A549 (cell line): Measurements from ENCODE around the gene MYO5C. TPM values are rescaled to one million over a fixed set of nuclear protein-coding genes. Genes with fewer than 3 reads are reported as not detected.
A peak's percentile ranks its signal among the peaks of the same experiment; 100 is the strongest.

Experiments used
- ATAC-seq, 2 experiments: fragments of 200-7000 bp in 1 of 2; fragments of >200 bp in 1 of 2; cut with Nextera tagmentation in 1 of 2; cut with Tn5 transposase in 1 of 2; 3 replicates each; pipeline versions ENCODE4 v1.8.0 to v1.9.1; 2018 to 2020; ENCODE audit warnings: mild to moderate bottlenecking in 1 of 2, moderate library complexity in 1 of 2
- CTCF ChIA-PET: fragments of 300-600 bp; sonication (Branson Sonifier 250); formaldehyde crosslinking; extraction: SDS; loops from one replicate; lab custom pipeline; 2021; ENCODE audit warnings: antibody characterized with exemption, inconsistent platforms; lab: Yijun Ruan, JAX
- POLR2A ChIA-PET: fragments of 350-600 bp; formaldehyde crosslinking; extraction: SDS; loops from one replicate; lab custom pipeline; 2021; ENCODE audit warnings: antibody characterized with exemption, inconsistent platforms; lab: Yijun Ruan, JAX
- DNase-seq, 2 experiments: peaks; one replicate each; pipeline versions ENCODE4 v3.0.0 to v3.0.0-alpha.2; 2011 to 2016; ENCODE audit warnings: low read depth in 1 of 2, low spot score in 1 of 2
- FAIRE-seq: peaks from 2 replicates; lab custom pipeline; 2011; peaks lifted over from hg19 to GRCh38; lab: Jason Lieb, UNC
- H3K27ac ChIP-seq, 2 experiments: fragments of >200 bp; sonication (Bioruptor Twin); formaldehyde crosslinking; 3 replicates each; pipeline ENCODE4 v1.5.1; 2016 to 2017
- H3K4me1 ChIP-seq: fragments of >200 bp; sonication (Bioruptor Twin); formaldehyde crosslinking; 3 replicates; pipeline ENCODE4 v1.6.1; 2016
- H3K4me2 ChIP-seq: fragments of >200 bp; sonication (Bioruptor Twin); formaldehyde crosslinking; 3 replicates; pipeline ENCODE4 v1.6.1; 2016
- H3K4me3 ChIP-seq: fragments of >200 bp; sonication (Bioruptor Twin); formaldehyde crosslinking; 3 replicates; pipeline ENCODE4 v1.5.1; 2016
- H3K9me3 ChIP-seq: fragments of >200 bp; sonication (Bioruptor Twin); formaldehyde crosslinking; 3 replicates; pipeline ENCODE4 v1.6.1; 2016
- CBX8 ChIP-seq: fragments of 200-600 bp; sonication (generic); IDR thresholded peaks from 2 replicates; pipeline ENCODE4 v1.6.1; 2016
- CHD2 ChIP-seq: fragments of 150-350 bp; IDR thresholded peaks from 2 replicates; pipeline ENCODE4 v1.6.1; 2014; ENCODE audit warnings: low read length; ENCODE audit not compliant: partially characterized antibody
- CHD4 ChIP-seq: fragments of 200-600 bp; sonication (generic); IDR thresholded peaks from 2 replicates; pipeline ENCODE4 v1.6.1; 2016; ENCODE audit warnings: antibody characterized with exemption, mild to moderate bottlenecking, borderline replicate concordance
- EHF ChIP-seq: fragments of 250-450 bp; sonication (Bioruptor Pico); IDR thresholded peaks from 2 replicates; pipeline ENCODE4 v1.5.0; 2020; ENCODE audit warnings: mild to moderate bottlenecking
- ESRRA ChIP-seq: fragments of 150-350 bp; IDR thresholded peaks from 2 replicates; pipeline ENCODE4 v1.6.1; 2014; ENCODE audit warnings: mild to moderate bottlenecking, low read length, borderline replicate concordance
- FOSB ChIP-seq: fragments of 250-450 bp; sonication (Bioruptor Pico); IDR thresholded peaks from 2 replicates; pipeline ENCODE4 v1.5.0; 2020; ENCODE audit warnings: mild to moderate bottlenecking, moderate library complexity
- FOSL2 ChIP-seq, 2 experiments: fragments of 450-650 bp in 1 of 2; fragments of >200 bp in 1 of 2; sonication (Bioruptor Twin) in 1 of 2; formaldehyde crosslinking; IDR thresholded peaks; 2 replicates each; pipeline versions ENCODE4 v1.5.0 to v1.6.1; 2016 to 2020; ENCODE audit warnings: mild to moderate bottlenecking in 1 of 2, moderate library complexity in 1 of 2
- HEYL ChIP-seq: fragments of 250-450 bp; sonication (Bioruptor Pico); IDR thresholded peaks from 2 replicates; pipeline ENCODE4 v1.8.0; 2021; ENCODE audit warnings: mild to moderate bottlenecking, moderate library complexity
- HOXB5 ChIP-seq: fragments of 250-450 bp; sonication (Bioruptor Pico); IDR thresholded peaks from 2 replicates; pipeline ENCODE4 v1.5.0; 2020; ENCODE audit warnings: mild to moderate bottlenecking, moderate library complexity
- JUN ChIP-seq, 2 experiments: fragments of >200 bp; sonication (Bioruptor Twin); formaldehyde crosslinking; IDR thresholded peaks; 2 replicates in 1 of 2; 3 replicates in 1 of 2; pipeline ENCODE4 v1.6.1; 2016 to 2017
- JUNB ChIP-seq: fragments of >200 bp; sonication (Bioruptor Twin); formaldehyde crosslinking; IDR thresholded peaks from 2 replicates; pipeline ENCODE4 v1.6.1; 2016
- KDM5A ChIP-seq: fragments of 200-600 bp; sonication (generic); IDR thresholded peaks from 2 replicates; pipeline ENCODE4 v1.6.1; 2016; ENCODE audit warnings: antibody characterized with exemption, mild to moderate bottlenecking
- MYC ChIP-seq: IDR thresholded peaks from 2 replicates; pipeline ENCODE4 v1.6.1; 2012; ENCODE audit warnings: mild to moderate bottlenecking, inconsistent platforms, low read length, improper control_type of control experiment, borderline replicate concordance
- NFE2L2 ChIP-seq: fragments of 150-350 bp; conservative IDR thresholded peaks from 2 replicates; pipeline ENCODE4 v1.6.1; 2014; ENCODE audit warnings: low read length
- NPAS2 ChIP-seq: fragments of 250-450 bp; sonication (Bioruptor Pico); IDR thresholded peaks from 2 replicates; pipeline ENCODE4 v1.8.0; 2022; ENCODE audit warnings: mild to moderate bottlenecking, moderate library complexity, borderline replicate concordance
- NR3C1 ChIP-seq: fragments of >200 bp; sonication (Bioruptor Twin); formaldehyde crosslinking; IDR thresholded peaks from 3 replicates; pipeline ENCODE4 v1.6.1; 2017
- PHF8 ChIP-seq: fragments of 200-600 bp; sonication (generic); IDR thresholded peaks from 2 replicates; pipeline ENCODE4 v1.6.1; 2016; ENCODE audit warnings: low read depth, mild to moderate bottlenecking, antibody characterized with exemption, moderate library complexity, borderline replicate concordance
- POLR2AphosphoS2 ChIP-seq: conservative IDR thresholded peaks from 2 replicates; pipeline ENCODE4 v1.6.1; 2012; ENCODE audit warnings: low read length, improper control_type of control experiment, inconsistent platforms
- RAD21 ChIP-seq, 2 experiments: fragments of >200 bp in 1 of 2; sonication (Bioruptor Twin) in 1 of 2; formaldehyde crosslinking in 1 of 2; IDR thresholded peaks in 1 of 2; conservative IDR thresholded peaks in 1 of 2; 2 replicates in 1 of 2; 3 replicates in 1 of 2; pipeline ENCODE4 v1.6.1; 2012 to 2018; ENCODE audit warnings: inconsistent platforms in 1 of 2
- RARB ChIP-seq: fragments of 250-450 bp; sonication (Bioruptor Pico); IDR thresholded peaks from 2 replicates; pipeline ENCODE4 v1.8.0; 2021; ENCODE audit warnings: mild to moderate bottlenecking, moderate library complexity
- SREBF2 ChIP-seq: fragments of 450-650 bp; IDR thresholded peaks from 2 replicates; pipeline ENCODE4 v1.6.1; 2014; ENCODE audit warnings: mild to moderate bottlenecking, moderate library complexity
- ZNF302 ChIP-seq: fragments of 250-450 bp; sonication (Bioruptor Pico); IDR thresholded peaks from 2 replicates; pipeline ENCODE4 v1.9.0; 2021; ENCODE audit warnings: inconsistent platforms, mild to moderate bottlenecking, moderate library complexity
- WGBS: methylation state at CpG from one replicate; pipeline ENCODE4 v1.1.6; 2017; ENCODE audit errors: missing lambda C conversion rate; 5-methylcytosine and 5-hydroxymethylcytosine counted together
- polyA plus RNA-seq, 4 experiments: library from polyadenylated mRNA; depleted of rRNA in 3 of 4; stranded (reverse); fragments of >200 nt; fragmentation: RNase III in 1 of 4; extraction: RNeasy Plus Mini Kit Qiagen cat#74134 plus additional on column Dnase treatment in 1 of 4; gene quantifications; 2 replicates in 3 of 4; 3 replicates in 1 of 4; pipeline ENCODE4 v1.2.3, GENCODE V29; 2011 to 2017
- TF ChIP-seq, protein P1 (sequence below): fragments of >200 bp; sonication (Bioruptor Twin); formaldehyde crosslinking; IDR thresholded peaks from 2 replicates; pipeline ENCODE4 v1.6.1; 2016
- TF ChIP-seq, protein P2 (sequence below): fragments of 200-600 bp; sonication (generic); IDR thresholded peaks from 2 replicates; pipeline ENCODE4 v1.6.1; 2016; ENCODE audit warnings: antibody characterized with exemption, mild to moderate bottlenecking, moderate library complexity
- TF ChIP-seq, protein P3 (sequence below): fragments of >200 bp; sonication (Bioruptor Twin); formaldehyde crosslinking; IDR thresholded peaks from 3 replicates; pipeline ENCODE4 v1.6.1; 2016
- TF ChIP-seq, protein P4 (sequence below): IDR thresholded peaks from 2 replicates; pipeline ENCODE4 v1.6.1; 2012; ENCODE audit warnings: low read depth, borderline replicate concordance
- TF ChIP-seq, protein P5 (sequence below): fragments of 250-450 bp; sonication (Bioruptor Pico); IDR thresholded peaks from 2 replicates; pipeline ENCODE4 v1.5.0; 2020; ENCODE audit warnings: low read depth, mild to moderate bottlenecking, moderate library complexity

The MYO5C gene
- polyA plus RNA-seq, 2 of the 4 experiments (the other 2 are of a cell fraction), result 6.2 to 27.6 TPM

DNA sequence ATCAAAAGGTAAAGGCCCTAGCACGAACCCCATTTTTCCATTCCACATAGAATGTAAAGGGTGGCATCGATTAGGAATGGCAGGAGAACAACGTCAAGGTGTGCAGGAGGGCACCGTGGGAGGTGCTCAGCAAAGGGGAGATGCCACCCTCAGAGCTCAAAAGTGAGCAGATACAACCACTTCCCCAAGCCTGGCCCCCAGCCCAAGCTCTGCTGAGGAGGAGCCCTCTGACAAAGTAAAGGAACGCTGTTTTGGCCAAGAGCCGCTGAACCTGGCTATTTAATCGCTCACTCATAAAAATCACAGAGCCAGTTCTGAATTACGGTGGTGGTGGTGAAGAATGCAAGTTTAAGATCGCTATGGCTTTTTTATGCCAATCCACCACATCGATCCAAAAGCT, 116.8 kb downstream of the MYO5C start:
- POLR2A ChIA-PET, result interaction anchor here (0.6 to 2.2 kb wide), 10 partner anchors 8 to 207 kb away, joined by 3 to 20 read pairs (median 8); partner anchors contain the start of genes LEO1 and MAPK6
- Histone ChIP-seq H3K4me3 (peak overlapping the region; percentile 68), H3K4me2 (peak overlapping the region; percentile 91), H3K9me3 (no peaks in the 10 kb centered on the region), H3K4me1 (peaks cover 12% of the 10 kb centered on the region), H3K27ac (peak overlapping the region; percentile 92 to 97)
- TF ChIP-seq NPAS2 (no peak), FOSB (CRISPR knock-in tag) (no peak), HEYL (CRISPR knock-in tag) (no peak), ZNF302 (CRISPR knock-in tag) (no peak), NR3C1 (no peak)
- no peak for DNase-seq
- CTCF ChIA-PET, result interaction anchor here (0.7 to 2.5 kb wide), 14 partner anchors 9 to 262 kb away, joined by 3 to 18 read pairs (median 4); no protein-coding TSS in a partner anchor
- 29% methylated on average over 10 of the region's 10 CpGs for WGBS
- ATAC-seq, result no peak
- no peak for FAIRE-seq

DNA sequence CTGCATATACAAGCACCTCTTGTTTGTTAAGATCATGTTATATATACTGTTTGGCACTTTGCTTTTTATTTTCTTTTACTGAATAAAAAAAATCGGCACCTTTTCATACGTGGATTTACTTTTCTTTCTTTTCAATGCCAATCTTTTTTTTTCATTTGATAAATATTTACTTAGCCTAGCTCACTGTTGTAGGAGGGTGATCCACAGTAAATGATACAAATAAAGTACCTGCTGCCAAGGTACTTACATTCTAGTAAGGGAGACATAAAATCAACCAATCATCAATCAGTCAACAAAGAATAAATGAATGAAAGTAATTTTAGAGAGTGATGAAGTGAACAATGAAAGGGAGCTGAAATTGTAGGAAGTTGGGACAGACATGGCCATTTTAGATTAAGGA, 122.7 kb downstream of the MYO5C start:
- DNase-seq, result no peak
- no peak for ATAC-seq
- Histone ChIP-seq H3K4me1 (no peaks in the 10 kb centered on the region), H3K9me3 (no peaks in the 10 kb centered on the region), H3K4me2 (no peak overlapping the region), H3K4me3 (no peak overlapping the region), H3K27ac (no peak overlapping the region)
- FAIRE-seq, result no peak
- CTCF ChIA-PET, result interaction anchor here (0.6 to 4.0 kb wide), 7 partner anchors 9 to 91 kb away, joined by 3 to 17 read pairs (median 3); no protein-coding TSS in a partner anchor
- no peak for TF ChIP-seq PHF8
- no peak for TF ChIP-seq MYC
- TF ChIP-seq, protein P1, sequence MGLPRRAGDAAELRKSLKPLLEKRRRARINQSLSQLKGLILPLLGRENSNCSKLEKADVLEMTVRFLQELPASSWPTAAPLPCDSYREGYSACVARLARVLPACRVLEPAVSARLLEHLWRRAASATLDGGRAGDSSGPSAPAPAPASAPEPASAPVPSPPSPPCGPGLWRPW, result no peak
- TF ChIP-seq SREBF2, result no peak
- TF ChIP-seq NFE2L2, result no peak
- TF ChIP-seq NR3C1, result no peak
- TF ChIP-seq CBX8, result no peak
- no peak for TF ChIP-seq RARB (CRISPR knock-in tag)
- TF ChIP-seq EHF (CRISPR knock-in tag), result no peak
- TF ChIP-seq, protein P2, sequence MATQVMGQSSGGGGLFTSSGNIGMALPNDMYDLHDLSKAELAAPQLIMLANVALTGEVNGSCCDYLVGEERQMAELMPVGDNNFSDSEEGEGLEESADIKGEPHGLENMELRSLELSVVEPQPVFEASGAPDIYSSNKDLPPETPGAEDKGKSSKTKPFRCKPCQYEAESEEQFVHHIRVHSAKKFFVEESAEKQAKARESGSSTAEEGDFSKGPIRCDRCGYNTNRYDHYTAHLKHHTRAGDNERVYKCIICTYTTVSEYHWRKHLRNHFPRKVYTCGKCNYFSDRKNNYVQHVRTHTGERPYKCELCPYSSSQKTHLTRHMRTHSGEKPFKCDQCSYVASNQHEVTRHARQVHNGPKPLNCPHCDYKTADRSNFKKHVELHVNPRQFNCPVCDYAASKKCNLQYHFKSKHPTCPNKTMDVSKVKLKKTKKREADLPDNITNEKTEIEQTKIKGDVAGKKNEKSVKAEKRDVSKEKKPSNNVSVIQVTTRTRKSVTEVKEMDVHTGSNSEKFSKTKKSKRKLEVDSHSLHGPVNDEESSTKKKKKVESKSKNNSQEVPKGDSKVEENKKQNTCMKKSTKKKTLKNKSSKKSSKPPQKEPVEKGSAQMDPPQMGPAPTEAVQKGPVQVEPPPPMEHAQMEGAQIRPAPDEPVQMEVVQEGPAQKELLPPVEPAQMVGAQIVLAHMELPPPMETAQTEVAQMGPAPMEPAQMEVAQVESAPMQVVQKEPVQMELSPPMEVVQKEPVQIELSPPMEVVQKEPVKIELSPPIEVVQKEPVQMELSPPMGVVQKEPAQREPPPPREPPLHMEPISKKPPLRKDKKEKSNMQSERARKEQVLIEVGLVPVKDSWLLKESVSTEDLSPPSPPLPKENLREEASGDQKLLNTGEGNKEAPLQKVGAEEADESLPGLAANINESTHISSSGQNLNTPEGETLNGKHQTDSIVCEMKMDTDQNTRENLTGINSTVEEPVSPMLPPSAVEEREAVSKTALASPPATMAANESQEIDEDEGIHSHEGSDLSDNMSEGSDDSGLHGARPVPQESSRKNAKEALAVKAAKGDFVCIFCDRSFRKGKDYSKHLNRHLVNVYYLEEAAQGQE, result no peak
- TF ChIP-seq, protein P3, sequence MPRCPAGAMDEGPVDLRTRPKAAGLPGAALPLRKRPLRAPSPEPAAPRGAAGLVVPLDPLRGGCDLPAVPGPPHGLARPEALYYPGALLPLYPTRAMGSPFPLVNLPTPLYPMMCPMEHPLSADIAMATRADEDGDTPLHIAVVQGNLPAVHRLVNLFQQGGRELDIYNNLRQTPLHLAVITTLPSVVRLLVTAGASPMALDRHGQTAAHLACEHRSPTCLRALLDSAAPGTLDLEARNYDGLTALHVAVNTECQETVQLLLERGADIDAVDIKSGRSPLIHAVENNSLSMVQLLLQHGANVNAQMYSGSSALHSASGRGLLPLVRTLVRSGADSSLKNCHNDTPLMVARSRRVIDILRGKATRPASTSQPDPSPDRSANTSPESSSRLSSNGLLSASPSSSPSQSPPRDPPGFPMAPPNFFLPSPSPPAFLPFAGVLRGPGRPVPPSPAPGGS, result no peak
- no peak for TF ChIP-seq KDM5A
- TF ChIP-seq HOXB5 (CRISPR knock-in tag), result no peak
- WGBS, result 56% methylated on average over 2 of the region's 2 CpGs
- POLR2A ChIA-PET, result no interaction called here

DNA sequence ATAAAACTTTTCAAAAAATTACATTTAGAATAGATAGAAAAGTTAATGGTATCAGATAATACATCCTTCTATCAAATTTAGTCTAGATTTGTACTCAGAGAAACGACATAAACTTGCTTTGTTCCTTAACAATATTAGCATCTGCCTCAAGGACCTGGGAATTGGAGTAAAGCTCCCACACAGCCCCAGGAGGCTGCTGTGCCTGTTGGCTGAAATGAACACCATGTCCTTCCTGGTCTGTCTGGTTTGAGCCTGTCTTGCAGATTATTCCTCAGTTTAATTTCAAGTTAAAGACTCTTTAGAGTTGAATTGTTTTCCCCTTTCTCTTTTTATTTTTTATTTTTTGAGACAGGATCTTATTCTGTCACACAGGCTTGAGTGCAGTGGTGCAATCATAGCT, 123.8 kb downstream of the MYO5C start:
- Histone ChIP-seq H3K4me3 (no peak overlapping the region), H3K4me1 (no peaks in the 10 kb centered on the region), H3K9me3 (no peaks in the 10 kb centered on the region), H3K4me2 (no peak overlapping the region), H3K27ac (no peak overlapping the region)
- ATAC-seq (peak; percentile 39 to 63; a peak in 2 of 6 replicates), DNase-seq (no peak), FAIRE-seq (no peak)
- WGBS, result 3% methylated on average over 1 of the region's 1 CpG
- CTCF ChIA-PET, result interaction anchor here (0.9 to 4.0 kb wide), 8 partner anchors 12 to 93 kb away, joined by 3 to 17 read pairs (median 3); no protein-coding TSS in a partner anchor
- POLR2A ChIA-PET, result interaction anchor here (0.6 to 1.8 kb wide), 2 partner anchors 8 to 50 kb away, joined by 3 to 20 read pairs; no protein-coding TSS in a partner anchor
- TF ChIP-seq, protein P4, sequence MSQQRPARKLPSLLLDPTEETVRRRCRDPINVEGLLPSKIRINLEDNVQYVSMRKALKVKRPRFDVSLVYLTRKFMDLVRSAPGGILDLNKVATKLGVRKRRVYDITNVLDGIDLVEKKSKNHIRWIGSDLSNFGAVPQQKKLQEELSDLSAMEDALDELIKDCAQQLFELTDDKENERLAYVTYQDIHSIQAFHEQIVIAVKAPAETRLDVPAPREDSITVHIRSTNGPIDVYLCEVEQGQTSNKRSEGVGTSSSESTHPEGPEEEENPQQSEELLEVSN, result no peak
- TF ChIP-seq CBX8 (no peak), FOSL2 (IDR thresholded peaks at IDR 0.05) (no peak), FOSL2 (CRISPR knock-in tag; IDR thresholded peaks at IDR 0.05) (no peak), HEYL (CRISPR knock-in tag) (no peak), KDM5A (no peak), JUNB (no peak), RAD21 (conservative IDR thresholded peaks at IDR 0.05 in 1 of 2, IDR thresholded peaks at IDR 0.05 in 1 of 2) (no peak), CHD2 (no peak), ESRRA (no peak), CHD4 (no peak), JUN (IDR thresholded peaks at IDR 0.05) (no peak), POLR2AphosphoS2 (no peak)
- TF ChIP-seq, protein P5, sequence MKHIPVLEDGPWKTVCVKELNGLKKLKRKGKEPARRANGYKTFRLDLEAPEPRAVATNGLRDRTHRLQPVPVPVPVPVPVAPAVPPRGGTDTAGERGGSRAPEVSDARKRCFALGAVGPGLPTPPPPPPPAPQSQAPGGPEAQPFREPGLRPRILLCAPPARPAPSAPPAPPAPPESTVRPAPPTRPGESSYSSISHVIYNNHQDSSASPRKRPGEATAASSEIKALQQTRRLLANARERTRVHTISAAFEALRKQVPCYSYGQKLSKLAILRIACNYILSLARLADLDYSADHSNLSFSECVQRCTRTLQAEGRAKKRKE (CRISPR knock-in tag), result no peak
